Activated CD4-positive, CD25-positive, alpha-beta regulatory T cell (primary cell): ENCODE data around the gene PTPRF.
A peak's percentile ranks its signal among the peaks of the same experiment; 100 is the strongest.

ENCODE experiments used
- DNase-seq, 4 experiments: peaks; one replicate each; lab custom pipeline; 2025; lab: John Stamatoyannopoulos, UW

The PTPRF gene

DNA sequence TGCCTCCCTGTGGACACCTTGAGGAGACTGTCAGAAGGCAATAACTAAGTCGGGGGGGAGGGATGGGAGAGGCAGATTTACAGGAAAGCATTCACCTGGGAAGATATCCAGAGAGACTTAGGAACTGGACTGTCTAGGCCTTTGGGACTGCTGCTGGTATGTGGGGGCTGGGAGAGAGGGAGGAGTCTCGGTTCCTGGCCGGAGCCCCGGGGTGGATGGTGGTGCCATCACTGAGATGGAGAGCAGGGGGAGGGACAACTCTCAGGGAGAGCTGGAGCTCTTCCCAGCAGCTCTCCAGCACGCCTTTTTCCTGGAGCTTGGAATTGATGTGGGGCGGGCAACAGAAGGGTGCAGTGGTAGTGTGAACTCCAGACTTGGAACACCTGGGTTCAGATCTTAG, 22.1 kb downstream of the PTPRF start:
- DNase-seq: no peak

DNA sequence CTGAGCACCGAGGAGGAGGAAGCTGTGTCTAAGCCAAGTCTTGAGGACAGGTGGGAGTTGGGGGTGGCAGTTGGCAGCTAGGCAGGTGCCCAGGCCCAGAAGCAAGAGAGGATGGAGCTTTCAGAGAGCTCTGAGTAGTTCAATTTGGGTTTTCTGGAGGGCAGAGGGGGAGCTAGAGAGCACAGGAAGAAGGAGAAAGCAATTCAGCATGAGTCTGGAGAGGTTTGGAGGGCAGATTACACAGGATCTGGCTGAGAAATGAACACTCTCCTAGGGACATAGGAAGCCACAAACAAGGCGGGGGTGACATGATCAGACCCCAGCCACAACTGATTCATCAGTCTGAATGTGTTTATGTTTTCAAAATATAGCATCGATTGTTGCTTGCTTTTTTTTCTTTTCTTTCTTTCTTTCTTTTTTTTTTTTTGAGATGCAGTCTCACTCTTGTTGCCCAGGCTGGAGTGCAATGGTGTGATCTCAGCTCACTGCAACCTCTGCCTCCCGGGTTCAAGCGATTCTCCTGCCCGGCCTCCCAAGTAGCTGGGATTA, 23.8 kb downstream of the PTPRF start:
- DNase-seq: no peak

DNA sequence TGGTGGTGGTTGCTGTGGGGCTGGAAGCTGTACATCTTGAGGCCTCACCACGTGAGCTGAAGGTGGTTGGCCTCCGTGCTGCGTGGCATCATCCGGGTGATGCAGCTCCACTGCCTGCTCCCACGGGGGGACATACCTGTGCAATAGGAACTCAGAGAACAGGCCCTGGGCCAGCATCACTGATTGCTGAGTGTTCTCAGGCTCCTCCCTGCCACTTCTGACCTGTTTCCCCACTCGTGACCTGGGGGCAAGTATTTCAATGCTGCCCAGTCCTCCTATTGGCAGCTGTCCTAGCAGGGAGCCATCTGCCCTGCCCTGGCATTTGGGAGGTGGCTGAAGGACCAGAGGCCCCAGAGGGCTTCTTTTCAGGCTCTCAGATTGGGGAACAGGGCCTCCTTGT, 26.1 kb downstream of the PTPRF start:
- DNase-seq: no peak

DNA sequence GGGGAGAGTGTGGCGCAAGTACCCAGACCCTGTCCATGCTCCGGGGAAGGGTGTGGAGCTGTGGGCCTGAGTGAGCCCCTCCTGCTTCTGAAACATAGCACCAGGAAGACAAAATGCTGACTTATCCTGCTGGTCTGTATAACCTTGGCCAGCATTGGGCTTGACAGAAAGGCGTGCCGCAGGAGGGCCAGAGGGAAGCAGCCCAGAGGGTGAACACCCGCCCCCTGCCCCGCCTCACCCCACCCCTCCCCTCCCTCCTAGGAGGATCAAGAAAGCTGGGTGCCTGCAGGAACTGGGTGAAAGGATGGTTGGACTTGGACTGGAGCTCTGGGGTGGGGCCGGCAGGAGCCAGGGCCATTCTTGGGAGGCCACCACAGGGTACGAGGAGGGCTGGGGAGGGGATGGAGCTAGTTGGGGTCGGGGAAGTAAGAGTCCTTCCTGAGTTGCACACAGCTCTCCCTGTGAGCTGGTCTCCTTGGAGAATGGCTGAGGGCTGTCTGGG, 27.1 kb downstream of the PTPRF start:
- DNase-seq: no peak

DNA sequence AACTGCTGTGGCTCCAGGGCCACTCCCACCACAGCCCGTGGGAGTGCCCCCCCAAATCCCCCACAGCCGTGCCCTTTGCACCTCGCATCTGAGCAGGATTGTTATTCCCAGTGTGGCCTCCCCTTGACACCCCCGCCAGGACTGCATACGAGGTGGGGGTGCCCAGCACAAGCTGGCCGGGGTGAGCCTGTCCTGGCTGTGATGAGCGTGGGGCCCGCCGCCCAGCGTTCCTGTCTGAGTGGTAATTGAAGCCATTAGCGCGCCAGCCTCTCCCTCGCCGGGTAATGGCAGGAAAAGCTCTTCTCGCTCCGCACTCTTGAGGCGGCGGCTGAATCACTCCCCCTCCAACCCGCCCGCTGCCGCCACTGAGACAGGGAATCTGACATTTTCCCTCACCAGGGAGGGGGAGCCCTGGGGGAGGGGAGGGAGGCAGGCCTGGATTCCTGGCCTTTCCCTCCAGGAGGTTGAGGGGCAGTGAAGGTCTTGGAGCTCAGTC, 27.7 kb downstream of the PTPRF start:
- no peak for DNase-seq

DNA sequence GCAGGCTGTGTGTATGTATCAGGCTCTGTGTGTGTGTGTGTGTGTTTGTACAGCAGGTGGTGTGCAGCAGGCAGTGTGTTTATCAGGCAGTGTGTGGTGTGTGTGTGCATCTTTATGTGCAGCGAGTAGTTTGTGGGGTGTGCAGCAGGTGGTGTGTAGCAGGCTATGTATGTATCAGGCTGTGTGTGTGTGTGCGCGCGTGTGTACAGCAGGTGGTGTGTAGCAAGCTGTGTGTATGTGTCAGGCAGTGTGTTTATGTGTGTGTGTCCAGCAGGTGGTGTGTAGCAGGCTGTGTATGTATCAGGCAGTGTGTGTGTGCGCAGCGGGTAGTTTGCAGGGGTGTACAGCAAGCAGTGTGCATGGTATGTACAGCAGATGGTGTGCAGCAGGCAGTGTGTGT, 29.0 kb downstream of the PTPRF start:
- no peak for DNase-seq

DNA sequence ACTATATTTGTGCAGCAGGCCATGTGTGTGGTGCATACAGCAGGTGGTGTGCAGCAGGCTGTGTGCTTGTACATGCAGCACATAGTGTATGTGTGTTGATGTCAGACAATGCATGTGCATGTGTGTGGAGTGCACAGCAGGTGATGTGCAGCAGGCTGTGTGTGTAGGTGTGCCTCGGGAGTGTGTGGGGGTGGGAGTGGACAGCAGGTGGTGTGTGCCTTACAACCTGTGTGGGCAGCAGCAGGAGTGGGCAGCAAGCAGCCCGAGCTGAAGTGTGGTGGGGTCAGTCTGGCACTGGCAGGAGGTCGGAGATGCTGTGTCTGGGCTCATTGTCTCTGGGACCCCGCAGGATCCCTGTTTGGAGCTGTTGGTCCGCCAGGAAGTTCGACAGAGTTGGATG, 29.6 kb downstream of the PTPRF start:
- no peak for DNase-seq

DNA sequence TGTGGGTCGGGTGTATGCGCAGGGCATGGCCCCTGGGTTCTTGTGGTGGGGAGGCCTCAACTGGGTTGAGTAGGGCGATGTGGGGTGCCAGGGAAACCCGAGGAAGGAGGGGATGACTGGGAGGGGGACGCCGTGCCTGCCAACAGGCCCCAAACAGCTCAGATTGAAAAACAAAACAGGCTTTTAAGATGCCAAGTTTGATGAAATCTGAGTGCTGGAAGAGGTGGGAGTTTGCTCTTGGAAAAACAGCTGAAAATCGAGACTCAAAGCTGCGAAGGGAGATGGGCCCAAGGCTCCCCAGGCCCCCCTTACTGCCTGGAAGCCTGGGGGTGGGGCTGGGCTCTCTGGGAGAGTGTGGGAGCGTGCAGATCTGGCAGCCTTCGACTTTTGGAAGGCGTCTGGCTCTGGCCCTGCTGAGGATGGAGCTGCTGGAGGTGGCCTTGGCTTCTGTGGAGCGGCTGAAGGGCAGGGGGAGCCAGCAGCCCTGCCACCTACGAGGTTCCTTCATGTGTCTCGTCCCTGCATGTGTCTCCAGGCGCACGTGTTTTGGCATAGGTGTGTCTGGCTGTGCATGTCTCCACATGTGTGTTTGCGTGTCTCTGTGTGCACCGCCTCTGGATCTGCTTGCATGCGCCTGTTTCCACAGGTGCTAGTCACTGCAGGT, 33.3 kb downstream of the PTPRF start:
- DNase-seq: no peak

DNA sequence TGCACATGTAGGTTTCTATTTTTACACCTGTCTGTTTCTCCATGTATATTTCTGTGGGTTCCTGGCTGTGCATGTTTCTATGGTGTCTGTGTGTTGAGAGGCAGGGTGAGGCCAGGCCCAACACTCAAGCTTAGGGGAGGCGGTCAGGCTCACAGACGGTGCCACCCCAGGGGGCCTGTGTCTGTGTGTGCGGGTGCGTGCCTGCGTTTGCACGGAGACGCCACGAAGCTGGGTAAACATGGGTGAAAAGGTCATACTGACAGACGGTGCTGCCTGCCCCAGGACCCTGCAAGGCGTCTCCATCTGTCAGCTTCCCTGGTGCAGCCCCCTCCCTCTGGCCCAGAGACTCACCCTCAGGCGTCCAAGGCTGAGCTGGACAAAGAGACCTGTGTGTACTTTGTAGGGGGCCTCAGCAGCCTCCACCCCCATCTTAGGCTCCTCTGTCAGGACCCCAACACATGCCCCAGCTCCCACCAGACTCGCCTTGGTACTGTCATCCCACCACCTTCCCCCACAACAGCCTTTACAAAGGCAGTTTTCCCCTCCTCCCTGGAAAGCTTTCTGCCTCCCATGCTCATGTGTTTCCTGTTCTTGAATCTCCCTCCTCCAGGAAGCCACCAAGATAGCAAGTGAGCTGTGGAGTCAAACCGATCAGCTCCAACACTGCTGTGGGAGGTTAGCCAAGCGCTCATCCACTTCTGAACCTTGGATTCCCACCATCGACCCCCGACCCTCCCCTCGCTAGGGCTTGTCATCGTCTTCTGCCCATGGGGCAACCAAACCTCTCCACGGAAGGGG, 34.1 kb downstream of the PTPRF start:
- DNase-seq: no peak

DNA sequence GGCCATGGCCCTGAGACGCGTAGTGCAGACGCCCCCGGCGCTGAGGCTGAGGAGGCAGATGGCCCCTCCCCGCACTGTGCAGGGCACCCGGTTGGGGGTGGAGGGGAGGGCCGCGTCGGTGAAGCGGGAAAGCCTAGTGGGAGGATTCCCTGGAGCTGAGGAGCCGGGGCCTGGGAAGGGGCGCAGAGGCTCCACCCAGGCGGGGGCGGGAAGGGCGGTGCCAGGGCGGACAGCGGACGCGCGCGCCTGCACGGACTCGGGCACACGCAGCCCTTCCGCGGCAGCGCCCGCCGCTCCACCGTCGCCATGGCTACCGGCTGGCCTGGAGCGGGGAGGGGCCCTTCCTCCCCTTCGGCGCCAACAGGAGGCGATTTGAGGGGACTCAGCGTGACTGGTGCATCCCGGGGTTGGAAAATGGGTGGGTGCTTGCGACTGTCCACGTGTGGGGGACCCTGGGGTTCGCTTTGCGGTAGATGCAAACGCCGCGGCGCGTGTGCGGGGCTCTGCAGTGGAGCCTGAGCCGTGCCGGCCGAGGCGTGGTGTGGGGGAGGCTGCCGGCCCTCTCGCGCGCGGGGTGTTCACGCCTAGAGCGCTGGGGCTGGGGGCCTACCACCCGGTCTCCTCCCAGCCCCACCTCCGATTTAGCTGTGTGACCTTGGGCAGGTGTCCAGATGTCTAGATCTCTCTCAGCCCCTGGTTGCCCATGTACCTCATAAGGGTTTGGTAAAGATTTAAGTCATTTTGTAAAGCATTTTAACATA, 35.1 kb downstream of the PTPRF start:
- peak in 1 of 4 experiments; percentile 11 for DNase-seq

DNA sequence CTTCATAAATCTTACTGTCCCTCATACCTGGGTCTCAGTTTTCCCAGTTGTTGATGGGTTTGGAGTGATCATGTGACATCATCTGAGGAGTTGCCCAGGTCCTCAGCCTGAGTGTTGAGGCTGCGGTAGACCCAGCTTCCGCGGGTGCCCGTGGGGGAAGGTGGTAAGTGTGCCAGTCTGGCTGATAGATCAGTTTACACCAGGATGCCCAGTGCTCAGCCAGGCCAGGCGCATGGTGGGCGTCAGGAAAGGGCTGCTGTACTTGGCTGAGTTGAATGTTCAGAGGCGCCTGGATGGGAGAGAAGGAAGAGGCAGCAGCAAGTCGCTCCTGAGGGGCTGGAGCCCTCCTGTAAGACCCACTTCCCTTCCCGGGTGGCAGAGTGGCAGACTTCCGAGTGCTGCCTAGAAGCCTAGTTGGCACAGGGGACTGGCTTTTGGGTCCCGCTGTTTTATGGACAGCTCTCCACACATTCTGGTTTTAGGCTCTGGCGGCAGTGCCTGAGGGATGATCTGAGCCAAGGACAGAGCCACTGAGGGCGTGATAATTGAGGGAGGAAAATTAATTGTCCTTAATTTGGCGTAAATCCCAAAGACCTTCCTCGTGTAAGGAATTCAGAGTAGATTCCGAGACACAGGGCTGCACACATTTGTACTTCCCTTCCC, 35.8 kb downstream of the PTPRF start:
- no peak for DNase-seq

DNA sequence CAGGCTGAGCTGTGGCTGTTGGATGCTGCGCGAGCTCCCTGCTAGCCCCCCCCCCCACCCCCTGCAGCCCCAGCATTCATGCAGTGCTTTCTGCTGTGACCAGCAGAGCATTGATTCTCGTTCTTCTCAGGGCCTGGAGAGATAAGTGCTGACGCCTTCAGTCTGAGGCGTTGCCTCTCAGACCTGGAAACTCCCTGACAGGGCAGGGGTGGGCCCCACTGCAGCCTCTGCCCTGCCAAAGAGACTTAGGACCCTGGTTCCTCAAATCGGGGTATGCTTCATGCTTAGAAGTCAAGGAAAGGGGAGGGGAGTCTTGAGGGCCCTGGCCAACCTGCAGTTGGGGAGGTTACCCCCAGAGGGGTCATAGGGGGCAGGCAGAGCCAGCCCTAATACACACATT, 38.5 kb downstream of the PTPRF start:
- DNase-seq: no peak

DNA sequence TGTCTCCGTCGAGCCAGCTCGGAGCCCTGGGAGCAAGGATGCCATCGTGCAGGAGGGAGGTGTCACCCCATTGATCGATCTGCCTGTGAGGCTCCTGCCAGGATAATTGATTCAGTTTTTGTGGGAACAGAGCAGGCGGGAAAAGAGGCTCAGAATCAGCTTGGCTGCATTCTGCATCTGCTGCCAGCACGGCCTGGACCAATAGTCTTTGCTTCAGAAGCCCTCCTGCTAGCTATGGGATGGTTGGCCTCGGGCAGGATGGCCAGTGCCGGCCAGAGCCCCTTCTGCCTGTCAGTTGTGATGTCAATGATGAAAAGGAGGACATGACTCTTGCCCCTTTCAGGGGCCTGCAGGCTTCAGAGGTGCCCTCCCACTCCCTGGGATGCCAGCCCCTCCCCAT, 39.6 kb downstream of the PTPRF start:
- no peak for DNase-seq

DNA sequence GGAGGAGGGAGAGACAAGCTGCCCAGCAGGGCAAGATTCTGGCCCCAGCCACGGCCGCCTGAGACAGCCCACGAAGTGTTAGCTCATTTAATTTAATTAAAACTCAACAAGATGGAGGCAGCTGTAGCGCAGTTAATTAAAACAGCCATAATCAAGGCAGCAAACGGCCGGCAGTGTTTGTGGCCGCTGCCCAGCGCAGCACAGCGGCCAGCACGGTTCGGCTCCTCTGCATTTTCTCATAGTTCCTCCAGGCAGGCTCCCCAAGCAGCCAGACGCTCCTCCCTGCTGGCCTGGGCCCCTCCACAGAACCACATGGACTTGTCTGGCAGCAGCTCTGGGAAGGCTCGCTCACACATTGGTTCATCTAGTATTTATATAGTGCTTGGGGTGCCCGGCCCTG, 40.0 kb downstream of the PTPRF start:
- DNase-seq: no peak

DNA sequence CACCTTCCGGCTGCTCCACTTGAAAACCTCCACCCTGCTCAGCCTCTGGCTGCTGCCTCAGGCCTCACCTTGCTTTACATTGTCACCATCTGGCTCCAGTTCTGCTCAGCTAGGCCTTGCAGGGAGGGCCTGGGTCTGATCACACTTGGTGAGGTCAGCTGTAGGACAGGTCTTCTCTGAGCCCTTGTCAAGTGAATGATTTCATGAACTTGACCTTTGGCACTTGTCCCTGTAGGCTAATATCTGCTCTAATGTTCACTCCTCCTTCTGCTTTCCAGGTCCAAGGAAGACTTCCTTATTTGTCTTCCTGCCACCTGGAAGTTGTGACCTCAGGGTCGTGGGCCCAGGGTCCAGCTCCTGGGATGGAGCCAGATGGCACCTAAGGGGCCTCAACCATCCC, 41.4 kb downstream of the PTPRF start:
- DNase-seq: no peak

DNA sequence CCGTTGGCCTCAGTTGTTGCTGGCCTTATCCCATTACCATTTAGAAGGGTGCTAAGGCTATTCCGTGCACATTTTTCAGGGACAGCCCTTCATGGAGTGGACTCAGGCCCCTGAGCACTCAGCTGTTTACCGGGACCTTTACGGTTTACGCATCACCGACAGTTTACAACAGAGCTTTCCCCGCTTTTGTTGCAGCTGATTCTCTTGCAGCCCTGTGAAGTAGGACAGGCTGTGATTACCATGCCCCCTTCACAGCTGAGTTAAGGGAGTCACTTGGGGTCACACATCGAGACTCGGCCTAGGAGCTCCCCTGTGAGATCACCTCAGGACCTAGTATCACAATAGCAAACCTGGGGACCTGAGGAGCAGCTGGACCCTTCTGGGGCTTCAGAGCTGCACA, 41.9 kb downstream of the PTPRF start:
- no peak for DNase-seq

DNA sequence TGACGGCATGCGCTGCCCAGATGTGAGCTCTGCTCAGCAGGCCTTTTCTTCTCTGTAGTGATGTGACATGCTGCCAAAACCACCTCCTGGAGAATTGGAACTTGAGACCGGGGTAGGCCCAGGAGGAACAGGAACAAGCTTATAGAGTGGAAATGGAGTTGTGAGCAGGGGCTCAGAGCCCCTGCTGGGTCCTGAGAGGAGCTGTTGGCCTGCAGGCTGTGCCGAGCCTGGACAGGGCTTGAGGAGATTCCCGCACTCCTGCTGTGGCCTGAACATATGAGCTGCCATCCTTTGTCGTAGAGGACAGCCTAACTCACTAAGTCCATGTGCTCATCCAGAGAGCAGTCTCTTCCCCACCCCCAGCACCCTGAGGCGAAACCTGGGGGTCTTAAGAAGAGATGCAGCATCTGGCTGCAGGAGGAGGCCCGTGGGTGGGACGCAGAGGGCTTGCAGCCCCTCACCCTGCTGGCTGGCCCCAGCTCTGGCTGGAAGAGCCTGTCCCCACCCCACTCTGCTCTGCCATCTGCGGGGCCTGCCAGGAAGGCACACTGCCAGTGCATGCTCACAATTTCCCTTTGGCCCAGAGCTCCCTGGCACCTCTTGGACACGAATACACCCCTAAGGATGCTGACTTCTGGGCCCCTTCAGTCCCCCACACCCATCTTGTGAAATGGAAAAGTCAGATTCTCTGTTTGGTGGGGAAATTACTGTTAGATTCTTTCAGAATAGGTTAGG, 42.5 kb downstream of the PTPRF start:
- no peak for DNase-seq

DNA sequence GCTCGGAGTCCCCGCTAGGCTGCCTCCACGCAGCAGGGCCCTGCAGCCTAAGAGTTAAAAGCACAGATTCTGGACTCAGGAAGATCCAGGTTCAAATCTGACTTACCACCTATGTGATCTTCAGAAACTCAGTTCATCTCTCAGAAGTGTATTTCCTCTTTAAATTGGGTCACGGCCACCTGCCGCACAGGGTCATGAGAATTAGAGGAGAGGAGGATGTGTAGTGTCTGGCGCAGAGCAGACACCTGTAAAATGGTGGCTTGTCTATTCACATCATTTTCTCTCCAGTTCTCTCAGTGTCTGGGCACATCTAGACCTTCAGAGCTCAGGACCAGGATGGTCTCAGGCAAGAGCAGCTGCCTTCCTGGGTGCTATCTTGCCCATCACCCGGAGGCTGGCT, 45.8 kb downstream of the PTPRF start:
- no peak for DNase-seq

DNA sequence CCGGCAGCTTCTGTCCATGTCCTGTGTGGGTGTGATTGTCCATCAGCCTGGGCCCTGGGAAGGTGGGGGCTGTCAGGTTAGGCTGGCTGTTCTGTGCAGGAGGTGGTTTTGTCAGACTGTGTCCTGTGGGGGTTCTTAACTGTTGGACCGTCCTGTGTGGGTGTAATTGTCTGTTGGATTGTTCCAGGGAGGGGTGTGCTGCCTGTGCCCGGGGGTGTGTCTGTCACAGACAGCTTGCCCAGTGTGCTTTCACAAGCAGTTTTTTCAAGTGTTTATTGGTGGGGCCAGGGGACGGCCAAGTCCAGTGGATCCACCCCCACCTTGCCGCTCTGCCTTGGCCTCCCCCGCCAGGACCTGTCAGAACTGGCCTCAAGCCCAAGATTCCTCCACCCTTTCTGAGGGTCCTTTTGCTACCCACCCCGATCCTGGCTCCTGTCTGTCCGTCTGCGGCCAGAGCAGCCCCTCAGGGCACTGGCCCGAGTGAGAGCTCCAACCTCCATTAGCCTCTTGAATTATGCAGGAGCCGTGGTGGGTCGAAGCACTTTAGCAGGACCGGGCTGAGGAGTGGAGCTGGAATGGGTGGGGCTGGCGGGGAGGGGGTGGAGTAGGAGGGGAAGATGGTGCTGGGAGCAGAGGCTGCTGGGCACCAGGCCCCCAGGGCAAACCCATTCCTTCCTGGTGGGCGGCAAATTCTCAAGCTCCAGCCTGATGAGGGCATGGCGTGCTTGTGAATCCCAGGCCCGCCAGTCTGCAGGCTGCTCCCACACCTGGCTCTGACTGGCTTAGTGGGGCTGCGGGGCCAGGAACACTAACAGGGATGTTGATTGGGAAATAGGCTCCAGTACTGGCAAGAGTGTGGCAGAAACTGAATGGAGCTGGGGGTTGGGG, 47.2 kb downstream of the PTPRF start:
- DNase-seq: no peak

DNA sequence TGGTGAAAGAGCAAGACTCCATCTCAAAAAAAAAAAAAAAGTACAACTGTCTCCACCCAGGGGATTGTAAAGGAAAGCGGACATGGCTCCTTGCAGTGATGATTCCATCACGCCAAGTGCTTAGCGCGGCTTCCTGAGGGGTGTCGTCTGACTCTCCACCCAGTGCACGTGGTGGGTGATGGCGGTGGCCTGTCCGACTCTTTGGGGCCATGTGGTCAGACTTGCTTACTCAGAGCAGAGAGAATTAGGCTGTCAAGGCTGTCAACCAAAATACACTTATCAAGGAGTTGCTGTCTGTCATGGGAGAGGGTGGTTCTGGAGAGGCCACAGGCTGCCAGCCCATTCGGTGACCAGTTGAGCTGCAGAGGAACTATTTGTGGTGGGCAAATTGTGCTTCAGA, 49.4 kb downstream of the PTPRF start:
- no peak for DNase-seq
